Ascending aorta (tissue), 2 donors: ENCODE data around the gene DUS1L. TPM values are rescaled to one million over a fixed set of nuclear protein-coding genes. Genes with fewer than 3 reads are reported as not detected.

ENCODE experiments used
- DNase-seq, 2 donors: peaks; one replicate each; pipeline ENCODE4 v3.0.0-alpha.2; 2019; ENCODE audit warnings: low spot score in 2 of 2
- H3K27ac ChIP-seq, 2 donors: fragments of 200-600 bp; sonication (generic); one replicate each; pipeline ENCODE4 v1.5.1; 2016 to 2017; ENCODE audit warnings: mild to moderate bottlenecking in 1 of 2
- H3K27me3 ChIP-seq: fragments of 200-600 bp; sonication (generic); one replicate; pipeline ENCODE4 v1.5.1; 2017
- H3K36me3 ChIP-seq, 2 donors: fragments of 200-600 bp; sonication (generic); one replicate each; pipeline ENCODE4 v1.5.1; 2016
- H3K4me1 ChIP-seq, 2 donors: fragments of 200-600 bp; sonication (generic); one replicate each; pipeline ENCODE4 v1.5.1; 2016 to 2017; ENCODE audit warnings: mild to moderate bottlenecking in 1 of 2
- H3K4me3 ChIP-seq, 2 donors: fragments of 200-600 bp; sonication (generic); one replicate each; pipeline ENCODE4 v1.5.1; 2016 to 2017; ENCODE audit warnings: mild to moderate bottlenecking in 1 of 2
- H3K9me3 ChIP-seq, 2 donors: fragments of 200-600 bp; sonication (generic); one replicate each; pipeline ENCODE4 v1.5.1; 2016
- CTCF ChIP-seq, 3 experiments: fragments of 200-600 bp in 2 of 3; fragments of 450-650 bp in 1 of 3; sonication (generic) in 2 of 3; IDR thresholded peaks; one replicate each; pipeline ENCODE4 v1.5.1; 2016 to 2019; ENCODE audit warnings: antibody characterized with exemption in 3 of 3, mild to moderate bottlenecking in 1 of 3, moderate library complexity in 1 of 3
- intact Hi-C: fragments of 100-400 bp; cut with DNase I; formaldehyde crosslinking; loops from one replicate; pipeline ENCODE4 v1.15.1; 2023
- total RNA-seq: library from RNA; depleted of rRNA; stranded (reverse); fragments of >200 nt; gene quantifications from one replicate; pipeline ENCODE4 v1.1.0, GENCODE V29; 2016

DUS1L gene
- total RNA-seq, 1 donor from 2014 or later, result 111 TPM

DNA sequence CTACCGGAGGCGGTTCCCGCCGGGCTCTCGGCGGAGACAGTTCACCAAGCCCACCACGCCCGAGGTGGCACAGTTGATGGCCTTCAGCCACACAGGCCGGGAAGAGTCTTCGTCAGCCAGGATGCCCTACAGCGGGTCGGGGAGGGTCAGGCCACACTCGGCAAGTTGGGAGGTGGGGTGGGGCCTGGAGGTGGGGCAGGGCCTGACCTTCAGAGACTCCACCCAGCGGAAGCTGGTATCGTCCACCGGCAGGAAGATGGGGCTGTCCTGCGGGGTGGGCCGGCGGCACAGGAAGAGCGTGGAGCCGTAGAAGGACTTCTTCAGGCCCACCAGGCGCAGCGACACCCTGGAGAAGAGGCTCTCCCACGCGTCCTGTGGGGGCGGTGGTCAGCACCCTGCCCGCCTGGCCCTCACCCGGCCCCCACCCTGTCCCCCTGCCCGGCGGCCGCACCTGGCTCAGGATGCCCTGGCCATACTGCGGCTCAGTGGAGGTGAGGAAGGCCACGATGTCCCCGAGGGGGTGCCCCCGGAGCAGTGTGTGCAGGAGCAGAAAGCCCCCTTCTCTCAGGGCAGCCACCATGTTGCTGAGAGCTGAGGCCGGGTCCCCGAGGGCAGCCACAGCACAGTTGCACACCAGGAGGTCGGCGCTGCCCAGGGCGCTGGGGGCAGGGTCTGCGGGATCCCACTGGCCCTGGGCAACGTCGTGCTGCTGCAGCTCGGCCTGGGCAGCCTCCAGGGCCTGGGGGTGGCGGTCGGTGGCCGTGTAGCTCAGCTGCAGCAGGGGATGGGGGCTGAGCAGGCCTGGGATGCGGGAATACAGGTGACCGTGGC, 19.6 kb upstream of the DUS1L start:
- intact Hi-C loops, result no loop called here
- Histone ChIP-seq H3K36me3 (peaks cover 98 to 99% of the 10 kb centered on the region in 2 donors), H3K27ac (no peak overlapping the region), H3K4me1 (no peaks in the 10 kb centered on the region), H3K27me3 (no peaks in the 10 kb centered on the region), H3K9me3 (no peaks in the 10 kb centered on the region), H3K4me3 (no peak overlapping the region)
- DNase-seq, result no peak
- TF ChIP-seq CTCF (IDR thresholded peaks at IDR 0.05), result no peak

GRCh38 chr17:82084373-82085030, 18.9 kb upstream of the DUS1L start:
- no peak overlapping the region for H3K27ac ChIP-seq
- no peaks in the 10 kb centered on the region for H3K9me3 ChIP-seq
- H3K4me1 ChIP-seq, result no peaks in the 10 kb centered on the region
- H3K4me3 ChIP-seq, result no peak overlapping the region
- DNase-seq, result no peak
- H3K27me3 ChIP-seq, result no peaks in the 10 kb centered on the region
- peaks cover 93 to 99% of the 10 kb centered on the region in 2 donors for H3K36me3 ChIP-seq
- intact Hi-C loops, result no loop called here
- no peak for TF ChIP-seq CTCF (IDR thresholded peaks at IDR 0.05)

DNA sequence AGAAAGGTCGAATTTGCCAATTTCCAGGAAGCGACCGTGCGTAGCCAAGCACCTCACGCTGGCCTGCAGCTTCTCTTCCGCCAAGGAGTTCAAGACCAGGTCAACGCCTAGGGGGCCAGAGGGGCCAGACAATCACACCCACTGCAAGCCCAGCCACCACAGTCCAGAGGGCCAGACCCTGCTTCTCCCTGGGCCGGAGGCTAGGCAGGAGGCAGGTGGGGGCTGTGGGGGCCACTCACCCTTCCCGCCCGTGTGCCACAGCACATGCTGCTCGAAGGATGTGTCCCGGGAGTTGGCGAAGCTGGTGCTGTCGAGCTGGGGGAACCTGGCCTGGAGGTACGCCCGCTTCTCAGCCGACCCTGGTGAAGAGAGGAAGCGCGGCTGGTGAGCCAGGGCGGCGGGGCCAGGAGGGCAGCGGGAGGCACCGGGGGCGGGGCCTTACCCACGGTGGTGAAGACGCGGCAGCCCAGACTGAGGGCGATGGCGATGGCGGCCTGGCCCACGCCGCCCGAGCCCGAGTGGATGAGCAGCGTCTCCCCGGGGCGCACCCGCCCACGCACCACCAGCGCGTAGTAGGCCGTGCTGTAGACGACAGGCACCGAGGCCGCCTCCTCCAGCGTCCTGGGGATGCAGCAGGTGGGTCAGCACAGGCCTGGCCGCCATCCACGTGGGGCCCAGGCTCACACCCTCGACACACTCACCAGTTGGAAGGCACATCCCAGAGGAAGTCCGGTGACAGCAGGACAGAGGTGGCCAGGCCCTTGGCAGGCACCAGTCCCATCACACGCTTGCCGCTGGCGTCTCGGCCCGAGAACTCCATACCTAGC, 18.1 kb upstream of the DUS1L start:
- Histone ChIP-seq H3K27ac (no peak overlapping the region), H3K27me3 (no peaks in the 10 kb centered on the region), H3K36me3 (peaks cover 93 to 99% of the 10 kb centered on the region in 2 donors), H3K9me3 (no peaks in the 10 kb centered on the region), H3K4me1 (no peaks in the 10 kb centered on the region), H3K4me3 (no peak overlapping the region)
- intact Hi-C loops, result no loop called here
- no peak for DNase-seq
- TF ChIP-seq CTCF (IDR thresholded peaks at IDR 0.05), result no peak

GRCh38 chr17:82083009-82083408, 17.4 kb upstream of the DUS1L start:
- no peaks in the 10 kb centered on the region for H3K9me3 ChIP-seq
- no peak overlapping the region for H3K4me3 ChIP-seq
- intact Hi-C loops, result no loop called here
- DNase-seq, result no peak
- H3K36me3 ChIP-seq, result peaks cover 85 to 97% of the 10 kb centered on the region in 2 donors
- TF ChIP-seq CTCF (IDR thresholded peaks at IDR 0.05), result no peak
- no peak overlapping the region for H3K27ac ChIP-seq
- no peaks in the 10 kb centered on the region for H3K27me3 ChIP-seq
- no peaks in the 10 kb centered on the region for H3K4me1 ChIP-seq

DNA sequence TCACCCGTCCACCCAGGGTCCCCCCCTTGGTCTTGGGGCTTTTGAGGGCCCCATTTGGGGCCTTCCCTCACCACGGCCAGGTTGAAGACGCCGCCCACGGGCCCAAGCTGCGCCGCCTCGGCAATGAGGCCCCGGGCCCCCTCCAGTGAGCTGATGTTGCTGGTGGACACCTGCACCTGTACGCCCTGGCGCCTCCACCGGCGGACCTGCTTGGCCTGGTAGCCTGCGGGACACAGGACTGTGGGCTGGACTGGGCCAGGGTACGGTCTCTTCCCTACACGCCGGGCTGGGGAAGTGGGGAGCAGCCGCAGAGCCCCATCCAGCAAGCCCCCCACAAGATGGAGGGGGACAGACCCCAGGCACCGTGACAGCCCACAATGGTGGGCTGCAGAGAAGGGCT, 16.9 kb upstream of the DUS1L start:
- Histone ChIP-seq H3K27ac (no peak overlapping the region), H3K4me3 (no peak overlapping the region), H3K36me3 (peaks cover 81 to 91% of the 10 kb centered on the region in 2 donors), H3K4me1 (no peaks in the 10 kb centered on the region), H3K9me3 (no peaks in the 10 kb centered on the region), H3K27me3 (no peaks in the 10 kb centered on the region)
- no peak for TF ChIP-seq CTCF (IDR thresholded peaks at IDR 0.05)
- intact Hi-C loops, result no loop called here
- no peak for DNase-seq
